ENCODE data around the gene PACS1. TPM values are rescaled to one million over a fixed set of nuclear protein-coding genes. Genes with fewer than 3 reads are reported as not detected.
"Not testable (repeated sequence)": the region's sequence is repeated elsewhere in the genome, so short reads cannot be mapped to it uniquely, and the experiment has no call there.

Gene PACS1
- total and polyA plus RNA-seq, 8 donors, result 14.7 to 269 (median 51.0) TPM

GRCh38 chr11:66087148-66087908 is 17.3 kb downstream of the PACS1 start:
- Histone ChIP-seq H3K27me3 (no peaks in the 10 kb centered on the region), H3K36me3 (no peaks in the 10 kb centered on the region), H3K4me1 (peaks cover 11 to 34% (median 28%) of the 10 kb centered on the region in 4 donors), H3K27ac (no peak overlapping the region), H3K9me3 (no peaks in the 10 kb centered on the region), H3K4me3 (no peak overlapping the region)
- intact Hi-C loops (cut with DNase I; ENCODE audit: low total_unique reads), result no loop called here
- 84 to 90% (median 90%) methylated on average over 9 of the region's 9 CpGs for WGBS, 5 donors
- TF ChIP-seq POLR2AphosphoS5 (IDR thresholded peaks at IDR 0.05) (no peak), EP300 (IDR thresholded peaks at IDR 0.05) (no peak), CTCF (IDR thresholded peaks at IDR 0.05) (no peak), POLR2A (IDR thresholded peaks at IDR 0.05) (no peak)
- no peak for DNase-seq

- Histone ChIP-seq H3K27ac (no peak overlapping the region), H3K9me3 (no peaks in the 10 kb centered on the region), H3K27me3 (no peaks in the 10 kb centered on the region), H3K4me1 (peaks cover under 1 to 16% (median 11%) of the 10 kb centered on the region in 4 donors), H3K36me3 (no peaks in the 10 kb centered on the region), H3K4me3 (no peak overlapping the region)
- intact Hi-C loops (cut with DNase I; ENCODE audit: low total_unique reads), result no loop called here
- no peak for TF ChIP-seq POLR2A (IDR thresholded peaks at IDR 0.05)
- no peak for TF ChIP-seq EP300 (IDR thresholded peaks at IDR 0.05)
- no peak for TF ChIP-seq CTCF (IDR thresholded peaks at IDR 0.05)
- no peak for DNase-seq
- 86 to 93% (median 89%) methylated on average over 3 of the region's 3 CpGs for WGBS, 5 donors
These were observed 19.0 kb downstream of the PACS1 start for GRCh38 chr11:66089067-66089466.

GRCh38 chr11:66090288-66090687 is 20.2 kb downstream of the PACS1 start:
- H3K27me3 ChIP-seq, result no peaks in the 10 kb centered on the region
- DNase-seq, result no peak
- intact Hi-C loops (cut with DNase I; ENCODE audit: low total_unique reads), result no loop called here
- no peaks in the 10 kb centered on the region for H3K9me3 ChIP-seq
- TF ChIP-seq POLR2AphosphoS5 (IDR thresholded peaks at IDR 0.05) (no peak), CTCF (IDR thresholded peaks at IDR 0.05) (no peak), EP300 (IDR thresholded peaks at IDR 0.05) (no peak)
- H3K27ac ChIP-seq, result no peak overlapping the region
- WGBS, 5 donors, result 60 to 83% (median 76%) methylated on average over 4 of the region's 4 CpGs
- no peaks in the 10 kb centered on the region for H3K36me3 ChIP-seq
- H3K4me3 ChIP-seq, result no peak overlapping the region
- H3K4me1 ChIP-seq, result peaks cover 0 to 6% (median 2%) of the 10 kb centered on the region in 4 donors

GRCh38 chr11:66092125-66092524 is 22.1 kb downstream of the PACS1 start:
- intact Hi-C loops (cut with DNase I; ENCODE audit: low total_unique reads); H3K4me1 ChIP-seq; H3K4me3 ChIP-seq; H3K9me3 ChIP-seq; DNase-seq; H3K27me3 ChIP-seq; H3K27ac ChIP-seq; H3K36me3 ChIP-seq: not testable (repeated sequence)
- 91 to 100% (median 95%) methylated on average over 2 of the region's 2 CpGs for whole genome bisulfite sequencing, 5 donors

GRCh38 chr11:66099746-66100145 is 29.7 kb downstream of the PACS1 start:
- H3K27me3 ChIP-seq; DNase-seq; H3K36me3 ChIP-seq; H3K27ac ChIP-seq; H3K9me3 ChIP-seq; intact Hi-C loops (cut with DNase I; ENCODE audit: low total_unique reads); H3K4me3 ChIP-seq: not testable (repeated sequence)
- 91 to 96% (median 92%) methylated on average over 10 of the region's 10 CpGs for WGBS, 5 donors
- peaks cover 0 to 37% (median 11%) of the 10 kb centered on the region in 4 donors for H3K4me1 ChIP-seq

Measured in stomach (tissue), 9 donors.